GM12878 (cell line): ENCODE measurements around the gene SLC38A3. TPM values are rescaled to one million over a fixed set of nuclear protein-coding genes. Genes with fewer than 3 reads are reported as not detected.
A peak's percentile ranks its signal among the peaks of the same experiment; 100 is the strongest.

Experiments used
- ATAC-seq: fragments of 200-7000 bp; cut with Tn5 transposase; 3 replicates; pipeline ENCODE4 v1.9.1; 2020; ENCODE audit warnings: mild to moderate bottlenecking, moderate library complexity
- BruUV-seq: library from RNA; stranded (reverse); fragments of 400-500 nt; replicated peaks from 2 replicates; lab custom pipeline; 2021; lab: Mats Ljungman, UMichigan
- CTCF ChIA-PET: fragments of 300-600 bp; sonication (Branson Sonifier 250); formaldehyde crosslinking; extraction: SDS; loops from one replicate; lab custom pipeline; 2021; ENCODE audit warnings: inconsistent platforms; lab: Yijun Ruan, JAX
- POLR2A ChIA-PET: fragments of 350-600 bp; formaldehyde crosslinking; extraction: SDS; loops from one replicate; lab custom pipeline; 2021; ENCODE audit warnings: inconsistent platforms; lab: Charles Lee
- RAD21 ChIA-PET: fragments of 300-600 bp; sonication (Branson Sonifier 250); formaldehyde crosslinking; loops from one replicate; lab custom pipeline; 2023; ENCODE audit warnings: antibody characterized with exemption; ENCODE audit not compliant: unreplicated experiment; lab: Charles Lee
- SMC1A ChIA-PET: fragments of 300-600 bp; sonication (Branson Sonifier 250); formaldehyde crosslinking; loops from one replicate; lab custom pipeline; 2023; ENCODE audit not compliant: unreplicated experiment, uncharacterized antibody; lab: Charles Lee
- DNase-seq: peaks from one replicate; pipeline ENCODE4 v3.0.0-alpha.2; 2011; ENCODE audit warnings: low read depth, low spot score
- FAIRE-seq: peaks from 3 replicates; lab custom pipeline; 2011; peaks lifted over from hg19 to GRCh38; lab: Jason Lieb, UNC
- H2AFZ ChIP-seq: 2 replicates; pipeline ENCODE4 v1.6.0; 2011; ENCODE audit warnings: low read depth, low read length, control low read depth; ENCODE audit not compliant: control insufficient read depth
- H3K27ac ChIP-seq: 2 replicates; pipeline ENCODE4 v1.5.1; 2011; ENCODE audit warnings: control low read depth; ENCODE audit not compliant: control insufficient read depth, insufficient read depth
- H3K27me3 ChIP-seq, 2 experiments: replicated peaks in 1 of 2; 2 replicates each; pipeline versions ENCODE4 v1.6.0 to v1.6.1; 2011; ENCODE audit warnings: low read length in 1 of 2; ENCODE audit not compliant: control insufficient read depth in 2 of 2, insufficient read depth in 2 of 2
- H3K36me3 ChIP-seq, 2 experiments: 2 replicates each; pipeline ENCODE4 v1.5.1; 2011; ENCODE audit warnings: low read length in 1 of 2; ENCODE audit not compliant: control insufficient read depth in 2 of 2, insufficient read depth in 2 of 2
- H3K4me1 ChIP-seq: 2 replicates; pipeline ENCODE4 v1.6.1; 2011; ENCODE audit warnings: mild to moderate bottlenecking, low read length, moderate library complexity, mixed read lengths; ENCODE audit not compliant: control insufficient read depth, insufficient read depth
- H3K4me2 ChIP-seq: 2 replicates; pipeline ENCODE4 v1.6.0; 2011; ENCODE audit warnings: control low read depth; ENCODE audit not compliant: control insufficient read depth, insufficient read depth
- H3K4me3 ChIP-seq: fragments of 200-600 bp; sonication (generic); 2 replicates; pipeline ENCODE4 v1.5.1; 2016
- H3K79me2 ChIP-seq: 2 replicates; pipeline ENCODE4 v1.6.0; 2011; ENCODE audit warnings: low read length; ENCODE audit not compliant: control insufficient read depth, insufficient read depth
- H3K9ac ChIP-seq: 2 replicates; pipeline ENCODE4 v1.8.0; 2011; ENCODE audit warnings: low read length, control low read depth, mixed read lengths; ENCODE audit not compliant: control insufficient read depth, insufficient read depth
- H3K9me3 ChIP-seq: replicated peaks from 3 replicates; pipeline ENCODE4 v1.5.1; 2011; ENCODE audit warnings: mild to moderate bottlenecking, low read length; ENCODE audit not compliant: control insufficient read depth, insufficient read depth
- H4K20me1 ChIP-seq: 2 replicates; pipeline ENCODE4 v1.6.0; 2011; ENCODE audit not compliant: control insufficient read depth, insufficient read depth
- BMI1 ChIP-seq: fragments of 450-650 bp; IDR thresholded peaks from 2 replicates; pipeline ENCODE4 v1.6.1; 2016; ENCODE audit warnings: mild to moderate bottlenecking, moderate library complexity, borderline replicate concordance
- CBFB ChIP-seq: IDR thresholded peaks from 2 replicates; pipeline ENCODE4 v1.6.1; 2016; ENCODE audit warnings: antibody characterized with exemption, low read depth
- EZH2 ChIP-seq: IDR thresholded peaks from 2 replicates; pipeline ENCODE4 v1.6.1; 2012; ENCODE audit warnings: low read depth, mild to moderate bottlenecking, control low read depth, inconsistent platforms, low read length, borderline replicate concordance; ENCODE audit not compliant: control insufficient read depth
- HDGF ChIP-seq: fragments of 450-650 bp; IDR thresholded peaks from 2 replicates; pipeline ENCODE4 v1.6.1; 2016; ENCODE audit warnings: antibody characterized with exemption
- LARP7 ChIP-seq: fragments of 450-650 bp; IDR thresholded peaks from 2 replicates; pipeline ENCODE4 v1.6.1; 2017; ENCODE audit warnings: mild to moderate bottlenecking
- MTA3 ChIP-seq: IDR thresholded peaks from 2 replicates; pipeline ENCODE4 v1.6.1; 2012; ENCODE audit warnings: low read length, inconsistent platforms, borderline replicate concordance
- MXI1 ChIP-seq: fragments of 150-350 bp; IDR thresholded peaks from 2 replicates; pipeline ENCODE4 v1.6.1; 2011; ENCODE audit warnings: low read depth, mild to moderate bottlenecking, inconsistent platforms, low read length, improper control_type of control experiment
- NFYA ChIP-seq: IDR thresholded peaks from 2 replicates; pipeline ENCODE4 v1.6.1; 2011; ENCODE audit warnings: low read depth, mild to moderate bottlenecking, low read length, improper control_type of control experiment, borderline replicate concordance
- NR2C2 ChIP-seq: IDR thresholded peaks from 2 replicates; pipeline ENCODE4 v1.6.1; 2011; ENCODE audit warnings: borderline replicate concordance, low read depth; ENCODE audit not compliant: control insufficient read depth, insufficient read length
- PAX5 ChIP-seq: IDR thresholded peaks from 2 replicates; pipeline ENCODE4 v1.6.1; 2011; ENCODE audit warnings: low read depth, low read length, borderline replicate concordance
- PAX8 ChIP-seq: fragments of 450-650 bp; IDR thresholded peaks from 2 replicates; pipeline ENCODE4 v1.6.1; 2017; ENCODE audit warnings: mild to moderate bottlenecking, moderate library complexity
- RELA ChIP-seq: fragments of 450-650 bp; IDR thresholded peaks from 2 replicates; pipeline ENCODE4 v1.8.0; 2014; ENCODE audit warnings: borderline replicate concordance; ENCODE audit not compliant: partially characterized antibody
- RUNX3 ChIP-seq: IDR thresholded peaks from 2 replicates; pipeline ENCODE4 v1.6.1; 2012; ENCODE audit warnings: low read length, inconsistent platforms
- SIN3A ChIP-seq: IDR thresholded peaks from 2 replicates; pipeline ENCODE4 v1.6.1; 2012; ENCODE audit warnings: low read depth, low read length, improper control_type of control experiment
- SIX5 ChIP-seq: IDR thresholded peaks from 2 replicates; pipeline ENCODE4 v1.6.1; 2011; ENCODE audit warnings: mild to moderate bottlenecking, low read depth, low read length, moderate library complexity; ENCODE audit not compliant: severe bottlenecking
- SREBF1 ChIP-seq: IDR thresholded peaks from 2 replicates; pipeline ENCODE4 v1.6.1; 2012; ENCODE audit warnings: mild to moderate bottlenecking, low read length
- STAT1 ChIP-seq: fragments of 450-650 bp; conservative IDR thresholded peaks from 2 replicates; pipeline ENCODE4 v1.6.1; 2014; ENCODE audit warnings: antibody characterized with exemption, mild to moderate bottlenecking
- WRNIP1 ChIP-seq: IDR thresholded peaks from 2 replicates; pipeline ENCODE4 v1.6.1; 2011; ENCODE audit warnings: low read depth, low read length, improper control_type of control experiment, borderline replicate concordance
- ZBED1 ChIP-seq: IDR thresholded peaks from 2 replicates; pipeline ENCODE4 v1.6.1; 2016; ENCODE audit warnings: borderline replicate concordance
- ZNF24 ChIP-seq: fragments of 450-650 bp; IDR thresholded peaks from 2 replicates; pipeline ENCODE4 v1.6.1; 2017; ENCODE audit warnings: antibody characterized with exemption, mild to moderate bottlenecking
- WGBS: methylation state at CpG from one replicate; pipeline ENCODE4 v1.1.6; 2016; ENCODE audit warnings: low lambda C conversion rate; ENCODE audit not compliant: insufficient replicate concordance, insufficient coverage; ENCODE audit errors: missing lambda C conversion rate; 5-methylcytosine and 5-hydroxymethylcytosine counted together
- in situ Hi-C: fragments of 300-500 bp; cut with MboI; formaldehyde crosslinking; loops from 9 replicates; pipeline ENCODE4 v1.14.3; 2018; ENCODE audit warnings: mixed read lengths
- intact Hi-C: fragments of 100-400 bp; cut with micrococcal nuclease; formaldehyde crosslinking; loops from one replicate; pipeline ENCODE4 v1.14.2; 2022; ENCODE audit not compliant: unreplicated experiment
- polyA plus RNA-seq, 11 experiments: library from polyadenylated mRNA; depleted of rRNA in 4 of 11; unstranded in 6 of 11; stranded (reverse) in 5 of 11; fragments of >200 nt; fragmentation: Nextera tagmentation in 4 of 11; fragmentation: Illumina TruSeq in 1 of 11; extraction: Ambion mirVana in 4 of 11; extraction: Trizol in 1 of 11; gene quantifications; 1 replicate in 1 of 11; 2 replicates in 10 of 11; pipeline versions ENCODE4 v1.2.1 to v1.2.3, GENCODE V29; 2011 to 2016; ENCODE audit warnings: inconsistent platforms in 2 of 11, missing spikeins in 2 of 11, low read depth in 1 of 11
- total RNA-seq, 4 experiments: library from RNA; depleted of rRNA in 3 of 4; stranded (reverse); fragments of >200 nt in 3 of 4; fragmentation: Illumina TruSeq in 1 of 4; extraction: Trizol in 1 of 4; gene quantifications; 2 replicates each; pipeline versions ENCODE4 v1.2.1 to v1.2.3, GENCODE V29; 2013 to 2021
- TF ChIP-seq, protein P1 (sequence below): fragments of 450-650 bp; IDR thresholded peaks from 2 replicates; pipeline ENCODE4 v1.6.1; 2017; ENCODE audit warnings: borderline replicate concordance

The SLC38A3 gene
- total and polyA plus RNA-seq, 10 of the 15 experiments (the other 5 are each of a cell fraction or from before 2014, with no cell fraction given), result 0.14 TPM; not detected in 9

DNA sequence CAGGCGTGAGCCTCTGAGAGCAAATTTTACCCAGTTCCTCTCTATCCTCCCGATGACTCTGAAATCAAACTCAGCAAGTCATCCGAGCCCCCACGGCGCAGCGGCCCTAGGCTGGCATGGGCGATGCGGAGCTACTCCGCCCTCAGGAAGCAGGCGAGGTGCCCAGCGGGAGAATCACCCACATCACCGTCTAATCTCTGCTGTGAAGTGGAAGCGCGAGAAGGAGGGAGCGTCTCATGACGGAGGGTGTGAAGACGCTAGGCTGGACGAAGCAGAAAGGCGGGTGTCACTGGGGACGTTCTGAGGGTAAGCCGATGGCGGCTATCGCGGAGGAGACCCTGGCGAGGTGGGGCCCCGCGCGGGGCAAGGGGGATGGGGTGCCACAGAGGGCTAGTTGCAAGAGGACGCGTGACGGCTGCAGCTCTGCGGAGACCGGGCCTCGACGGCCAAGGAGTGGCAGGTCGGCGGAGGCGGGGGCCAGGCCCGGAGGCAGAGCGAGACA lies 21.9 kb downstream of the SLC38A3 start (continued):
- TF ChIP-seq, protein P1, sequence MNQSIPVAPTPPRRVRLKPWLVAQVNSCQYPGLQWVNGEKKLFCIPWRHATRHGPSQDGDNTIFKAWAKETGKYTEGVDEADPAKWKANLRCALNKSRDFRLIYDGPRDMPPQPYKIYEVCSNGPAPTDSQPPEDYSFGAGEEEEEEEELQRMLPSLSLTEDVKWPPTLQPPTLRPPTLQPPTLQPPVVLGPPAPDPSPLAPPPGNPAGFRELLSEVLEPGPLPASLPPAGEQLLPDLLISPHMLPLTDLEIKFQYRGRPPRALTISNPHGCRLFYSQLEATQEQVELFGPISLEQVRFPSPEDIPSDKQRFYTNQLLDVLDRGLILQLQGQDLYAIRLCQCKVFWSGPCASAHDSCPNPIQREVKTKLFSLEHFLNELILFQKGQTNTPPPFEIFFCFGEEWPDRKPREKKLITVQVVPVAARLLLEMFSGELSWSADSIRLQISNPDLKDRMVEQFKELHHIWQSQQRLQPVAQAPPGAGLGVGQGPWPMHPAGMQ, result no peak
- TF ChIP-seq PAX5, result no peak
- TF ChIP-seq RELA, result peak; percentile 17
- no peak for TF ChIP-seq SIN3A
- TF ChIP-seq STAT1, result no peak
- TF ChIP-seq MXI1, result 0 out of 2 replicates have a peak, but pooled peaks have one; percentile 2
- peak; percentile 42 for TF ChIP-seq HDGF

- Histone ChIP-seq H3K27ac (peak overlapping the region; percentile 82), H3K4me3 (peak overlapping the region; percentile 85), H3K4me2 (peak overlapping the region; percentile 100), H3K9ac (peak overlapping the region; percentile 86), H2AFZ (peak overlapping the region; percentile 95), H4K20me1 (no peaks in the 10 kb centered on the region), H3K79me2 (no peaks in the 10 kb centered on the region; the same call in 1 of the 2 replicates), H3K27me3 (no peaks in the 10 kb centered on the region), H3K36me3 (no peaks in the 10 kb centered on the region; a peak in 1 of 4 replicates), H3K9me3 (no peaks in the 10 kb centered on the region), H3K4me1 (peaks cover 19% of the 10 kb centered on the region)
- CTCF ChIA-PET, result interaction anchor here (0.6 to 7.4 kb wide), 20 partner anchors 9 to 384 kb away, joined by 3 to 149 read pairs (median 6); partner anchors contain the start of genes CISH, GNAI2, GNAT1 and HYAL3
- SMC1A ChIA-PET, result interaction anchor here (0.8 to 5.1 kb wide), 9 partner anchors 12 to 72 kb away, joined by 3 to 51 read pairs (median 6); partner anchors contain the start of genes GNAT1, HYAL3 and NAA80
- in situ Hi-C loops (loop anchor here (5.0 kb wide), 1 partner anchor 35 kb away; the partner anchor contains the start of gene GNAT1), intact Hi-C loops (loop anchor here (1.0 kb wide), 3 partner anchors 19 to 97 kb away; no protein-coding TSS in a partner anchor)
- peak; percentile 66 for FAIRE-seq
- peak; percentile 61 for DNase-seq
- RAD21 ChIA-PET, result interaction anchor here (0.5 to 6.8 kb wide), 13 partner anchors 8 to 1625 kb away, joined by 3 to 73 read pairs (median 6); partner anchors contain the start of genes GNAI2 and GNAT1
- BruUV-seq, result TSS peak; percentile 90
- under 1% methylated on average over 37 of the region's 51 CpGs for WGBS
- POLR2A ChIA-PET, result interaction anchor here (0.7 to 3.7 kb wide), 10 partner anchors 10 to 1835 kb away, joined by 3 to 38 read pairs (median 5); partner anchors contain the start of gene GNAI2
- peak; percentile 91 for ATAC-seq
- TF ChIP-seq RUNX3 (peak; percentile 66), BMI1 (no peak), MTA3 (no peak), SIX5 (peak; percentile 50), ZBED1 (no peak), WRNIP1 (no peak), LARP7 (no peak), EZH2 (no peak), ZNF24 (peak; percentile 70; the same call in 1 of the 2 replicates), NFYA (no peak), SREBF1 (no peak), CBFB (peak; percentile 56; the same call in 1 of the 2 replicates), NR2C2 (no peak), PAX8 (no peak)
Observed at GRCh38 chr3:50227390-50228183, 22.5 kb downstream of the SLC38A3 start.
